OCI-M2 (cell line): Measurements from ENCODE around the gene RELN.
"Not testable (repeated sequence)": the region's sequence is repeated elsewhere in the genome, so short reads cannot be mapped to it uniquely, and the experiment has no call there.

Experiments
- DNase-seq: peaks from one replicate; lab custom pipeline; 2025; ENCODE audit not compliant: unreplicated experiment; lab: John Stamatoyannopoulos, UW

The RELN gene

DNA sequence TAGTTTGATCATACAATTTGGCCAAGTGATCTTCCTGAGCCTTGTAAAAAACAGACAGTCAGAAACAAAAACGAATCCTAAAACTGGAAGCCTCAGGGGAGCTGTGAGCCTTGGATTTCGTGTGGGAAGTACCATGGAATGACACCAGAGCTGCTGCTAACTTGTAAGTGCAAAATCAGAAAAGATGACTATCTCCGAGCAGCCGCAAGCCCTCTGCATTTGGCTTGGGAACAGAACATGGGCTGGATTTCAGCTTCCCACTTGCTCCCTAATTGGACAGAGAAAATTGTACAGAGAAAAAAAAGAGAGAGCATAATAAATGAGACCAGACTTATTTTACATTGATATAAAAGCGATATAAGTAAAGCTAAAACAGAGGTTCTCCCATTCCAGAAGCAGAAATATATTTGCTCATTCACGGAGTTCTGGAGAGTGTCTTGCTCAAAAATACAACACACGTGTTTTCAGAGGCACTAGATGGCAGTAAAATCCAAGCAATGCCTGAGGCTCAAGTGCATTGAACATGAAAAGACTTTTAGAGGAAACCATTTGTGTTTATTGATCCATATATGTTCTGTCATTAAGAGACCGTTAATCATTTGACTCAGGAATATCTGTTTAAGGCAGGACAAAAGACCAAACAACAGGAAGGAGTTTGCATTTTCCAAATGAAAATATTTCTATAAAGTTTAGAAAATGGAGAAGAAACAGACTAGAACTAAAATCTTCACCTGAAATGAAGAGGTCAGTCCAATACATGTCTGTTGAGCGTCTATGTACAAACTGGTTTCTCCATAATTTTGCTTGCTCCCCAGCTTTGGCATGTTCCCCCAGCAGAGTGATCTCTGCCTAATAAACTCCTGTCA lies 465.2 kb downstream of the RELN start:
- no peak for DNase-seq

DNA sequence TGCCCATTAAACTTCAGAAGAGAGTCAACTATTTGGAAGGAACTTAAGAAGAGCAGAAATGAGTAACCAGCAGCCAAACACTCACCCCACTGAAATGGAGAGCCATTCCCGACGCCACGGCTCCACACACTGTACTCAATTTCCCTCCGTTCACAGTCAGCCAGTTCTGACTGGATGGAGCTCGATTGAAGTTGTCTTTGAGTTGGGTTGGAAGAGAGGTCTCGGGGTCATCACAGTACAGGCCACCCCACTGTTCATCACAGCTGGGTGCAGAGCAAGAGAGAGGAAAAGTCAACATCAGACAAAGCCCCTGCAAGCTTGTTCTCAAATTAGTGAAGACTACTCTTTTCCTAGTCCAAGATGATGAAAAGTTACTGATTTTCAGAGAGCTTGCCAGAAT lies 467.5 kb downstream of the RELN start:
- no peak for DNase-seq

DNA sequence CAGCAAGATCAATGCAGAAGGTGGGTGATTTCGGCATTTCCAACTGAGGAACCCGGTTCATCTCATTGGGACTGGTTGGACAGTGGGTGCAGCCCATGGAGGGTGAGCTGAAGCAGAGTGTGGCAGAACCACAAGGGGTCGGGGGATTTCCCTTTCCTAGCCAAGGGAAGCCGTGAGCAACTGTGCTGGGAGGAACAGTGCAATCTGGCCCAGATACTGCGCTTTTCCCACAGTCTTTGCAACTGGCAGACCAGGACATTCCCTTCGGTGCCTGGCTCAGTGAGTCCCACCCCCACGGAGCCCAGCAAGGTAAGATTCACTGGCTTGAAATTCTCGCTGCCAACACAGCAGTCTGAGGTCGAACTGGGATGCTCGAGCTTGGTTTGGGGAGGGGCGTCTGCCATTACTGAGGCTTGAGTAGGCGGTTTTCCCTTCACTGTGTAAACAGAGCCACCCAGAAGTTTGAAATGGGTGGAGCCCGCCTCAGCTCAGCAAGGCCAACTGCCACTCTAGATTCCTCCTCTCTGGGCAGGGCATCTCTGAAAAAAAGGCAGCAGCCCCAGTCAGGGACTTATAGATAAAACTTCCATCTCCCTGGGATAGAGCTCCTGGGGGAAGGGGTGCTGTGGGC lies 484.8 kb downstream of the RELN start:
- DNase-seq: peak; percentile 36

DNA sequence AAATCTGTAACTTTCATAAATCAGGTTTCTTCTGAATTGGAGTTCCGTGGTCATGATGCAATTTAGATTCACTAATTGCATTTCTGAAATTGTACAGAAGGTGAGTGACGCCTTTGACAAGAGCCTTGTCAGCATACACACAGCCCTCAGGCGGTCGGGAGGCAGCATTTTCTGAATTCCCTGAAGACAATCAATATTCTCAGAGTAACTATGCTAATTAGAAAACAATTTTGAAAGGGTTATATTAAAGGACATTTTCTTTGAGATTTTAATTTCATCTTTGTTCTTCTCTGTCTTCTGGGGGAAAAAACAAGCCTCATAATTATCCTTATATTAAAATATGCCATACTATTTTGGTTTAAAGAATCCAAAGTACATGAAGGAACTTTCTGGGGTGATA lies 488.3 kb downstream of the RELN start:
- DNase-seq: no peak

- no peak for DNase-seq
These were observed 489.5 kb downstream of the RELN start for GRCh38 chr7:103499976-103500375.

DNA sequence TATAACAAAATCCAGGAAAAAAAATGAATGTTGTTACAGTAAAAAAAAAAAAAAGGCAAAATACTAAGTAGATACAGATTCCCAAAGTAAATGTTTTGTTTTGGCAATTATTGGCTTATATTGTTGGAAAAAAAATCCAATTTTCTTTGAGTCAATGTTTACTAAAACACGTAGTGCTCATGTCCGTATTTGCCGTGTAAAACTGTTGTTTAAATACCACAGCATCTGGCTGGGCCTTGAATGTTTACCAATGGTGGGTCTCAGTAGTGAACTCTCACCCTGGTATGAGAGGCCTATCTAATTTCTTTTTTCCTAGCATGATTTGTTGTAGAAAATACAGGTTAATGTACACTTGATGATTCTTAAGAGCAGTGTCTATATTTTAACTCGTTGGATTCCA lies 502.0 kb downstream of the RELN start:
- DNase-seq: no peak

DNA sequence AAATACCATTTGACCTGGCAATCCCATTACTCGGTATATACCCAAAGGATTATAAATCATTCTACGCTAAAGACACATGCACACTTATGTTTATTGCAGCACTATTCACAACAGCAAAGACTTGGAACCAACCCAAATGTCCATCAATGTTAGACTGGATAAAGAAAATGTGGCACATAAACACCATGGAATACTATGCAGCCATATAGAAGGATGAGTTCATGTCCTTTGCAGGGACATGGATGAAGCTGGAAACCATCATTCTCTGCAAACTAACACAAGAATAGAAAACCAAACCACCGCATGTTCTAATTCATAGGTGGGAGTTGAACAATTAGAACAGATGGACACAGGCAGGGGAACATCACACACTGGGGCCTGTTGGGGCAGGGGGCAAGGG lies 502.6 kb downstream of the RELN start:
- not testable (repeated sequence) for DNase-seq

GRCh38 chr7:103480771-103481170 lies 508.7 kb downstream of the RELN start:
- DNase-seq: no peak

DNA sequence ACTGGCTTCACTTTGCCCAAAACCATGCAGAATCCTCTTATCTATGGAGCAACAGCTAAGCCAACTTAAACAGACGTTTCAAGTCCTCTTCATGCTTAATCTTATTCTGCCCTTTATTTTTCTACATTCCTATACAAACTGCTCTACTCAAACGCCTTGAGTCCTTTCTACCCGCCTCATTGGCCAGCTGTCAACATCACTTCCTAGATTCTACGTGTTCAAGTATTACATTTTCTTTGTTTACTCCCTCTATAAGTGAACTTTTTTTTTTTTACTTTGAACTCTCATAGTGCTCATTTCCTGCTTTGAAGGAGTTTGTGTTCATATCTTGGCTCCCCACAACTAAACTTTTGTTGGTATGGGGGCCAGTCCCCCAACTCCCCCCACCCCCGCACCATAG lies 514.5 kb downstream of the RELN start:
- peak; percentile 24 for DNase-seq

- no peak for DNase-seq
These were observed 520.1 kb downstream of the RELN start for GRCh38 chr7:103469095-103469948.

- DNase-seq: no peak
These were observed 522.6 kb downstream of the RELN start for GRCh38 chr7:103466814-103467213.

DNA sequence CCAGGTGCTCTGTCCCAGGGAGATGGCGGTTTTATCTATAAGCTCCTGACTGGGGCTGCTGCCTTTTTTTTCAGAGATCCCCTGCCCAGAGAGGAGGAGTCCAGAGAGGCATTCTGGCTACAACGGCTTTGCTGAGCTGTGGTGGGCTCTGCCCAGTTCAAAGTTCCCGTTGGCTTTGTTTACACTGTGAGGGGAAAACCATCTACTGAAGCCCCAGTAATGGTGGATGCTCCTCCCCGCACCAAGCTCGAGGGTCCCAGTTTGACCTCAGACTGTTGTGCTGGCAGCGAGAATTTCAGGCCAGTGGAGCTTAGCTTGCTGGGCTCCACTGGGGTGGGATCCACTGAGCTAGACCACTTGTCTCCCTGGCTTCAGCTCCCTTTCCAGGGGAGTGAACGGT lies 527.1 kb downstream of the RELN start:
- no peak for DNase-seq

DNA sequence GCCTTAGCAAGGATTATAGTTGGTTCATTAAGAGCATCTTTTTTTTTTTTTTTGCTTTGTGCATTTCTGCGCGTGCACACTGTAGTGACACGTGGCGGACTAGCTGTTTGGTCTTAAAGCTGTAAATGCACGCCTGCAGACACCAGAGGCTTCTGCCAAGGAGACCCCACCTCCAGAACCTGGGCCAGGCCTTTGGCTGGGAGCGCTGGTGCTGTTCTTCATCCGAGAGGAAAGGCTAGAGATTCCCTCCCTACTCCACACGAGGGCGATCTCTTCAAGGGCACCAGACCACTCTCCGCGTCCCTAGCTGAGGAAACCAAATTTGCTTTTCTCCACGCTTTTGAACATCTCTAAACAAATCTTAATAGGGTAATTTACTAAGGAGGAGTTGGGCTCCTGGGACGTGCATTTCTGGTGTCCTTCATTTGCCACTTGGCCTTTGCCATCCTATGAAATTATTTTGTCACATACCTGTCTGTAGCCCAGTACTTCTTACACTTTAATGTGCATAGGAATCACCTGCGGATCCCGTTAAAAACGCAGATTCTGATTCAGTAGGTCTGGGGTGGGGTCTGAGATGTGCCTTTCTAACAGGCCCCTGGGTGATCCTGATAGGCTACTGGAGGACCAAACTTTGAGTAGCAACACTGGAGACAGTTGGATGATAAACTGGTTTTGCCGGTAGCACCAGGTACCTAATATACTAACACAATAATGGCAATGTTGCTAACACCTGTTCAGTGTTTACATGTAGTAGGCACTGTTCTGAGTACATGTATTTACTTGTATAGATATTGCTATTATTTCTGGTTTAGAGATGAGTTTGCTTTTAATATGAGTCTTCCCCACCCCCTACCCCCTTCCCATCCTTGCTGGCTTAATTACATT lies 542.1 kb downstream of the RELN start:
- DNase-seq: peak; percentile 19

GRCh38 chr7:103446049-103446520 lies 543.4 kb downstream of the RELN start, which contains the start of gene SLC26A5:
Gene SLC26A5 (minus strand): TSS chr7:103446207. CDS start chr7:103421514, 24,693 bp downstream.
- no peak for DNase-seq

DNA sequence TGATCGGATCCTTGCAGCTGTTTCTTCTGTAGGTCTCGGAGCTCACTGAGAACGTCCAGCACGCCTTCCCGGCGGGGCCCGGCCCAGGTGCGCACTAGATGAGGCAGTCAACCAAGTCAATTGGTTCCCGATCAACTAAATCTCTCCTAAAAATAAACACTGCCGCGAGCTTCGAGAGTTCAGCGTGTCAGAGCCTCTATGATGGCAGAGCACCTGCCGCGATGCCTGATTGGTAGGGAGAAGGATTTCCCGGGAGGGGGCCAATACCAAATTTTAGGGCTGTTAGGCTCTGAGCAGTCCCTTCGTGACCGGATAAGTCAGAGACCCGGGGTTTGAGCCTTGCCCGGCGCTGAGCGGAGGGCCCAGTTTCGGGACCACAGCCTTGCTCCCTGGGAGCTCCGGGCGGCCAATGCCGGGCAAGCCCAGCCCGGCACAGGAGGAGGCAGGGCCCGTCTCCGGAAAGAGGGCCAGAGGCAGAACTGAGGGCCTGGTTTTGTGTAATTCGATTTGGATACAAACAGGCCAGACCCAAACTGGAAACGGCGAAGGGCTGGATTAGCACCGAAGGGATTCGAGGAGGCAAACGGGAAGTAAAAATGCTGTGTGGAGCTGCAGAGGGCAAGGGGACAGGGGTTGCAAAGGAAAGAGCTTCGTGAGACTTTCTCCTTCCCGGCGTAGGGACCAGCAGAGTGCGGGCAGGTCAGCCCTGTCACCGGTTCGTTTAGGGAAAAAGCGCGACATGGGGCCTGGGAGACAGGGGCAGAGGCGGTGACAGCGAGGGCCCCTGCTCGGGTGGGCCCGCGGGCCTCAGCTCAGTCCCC lies 544.0 kb downstream of the RELN start:
- no peak for DNase-seq

DNA sequence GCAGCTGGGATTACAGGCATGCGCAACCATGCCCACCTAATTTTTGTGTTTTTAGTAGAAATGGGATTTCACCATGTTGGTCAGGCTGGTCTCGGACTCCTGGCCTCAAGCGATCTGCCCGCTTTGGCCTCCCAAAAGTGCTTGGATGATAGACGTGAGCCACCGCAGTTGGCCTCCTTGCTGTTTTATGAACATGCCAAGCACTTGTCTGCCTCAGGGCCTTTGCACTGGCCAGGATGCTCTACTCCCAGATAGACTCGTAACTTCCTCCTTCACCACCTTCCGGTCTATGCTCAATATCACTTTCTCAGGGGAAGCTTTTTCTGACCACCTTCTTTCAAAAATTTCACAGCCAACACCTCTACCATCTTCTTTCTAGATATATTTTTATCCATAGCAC lies 549.8 kb downstream of the RELN start:
- no peak for DNase-seq

DNA sequence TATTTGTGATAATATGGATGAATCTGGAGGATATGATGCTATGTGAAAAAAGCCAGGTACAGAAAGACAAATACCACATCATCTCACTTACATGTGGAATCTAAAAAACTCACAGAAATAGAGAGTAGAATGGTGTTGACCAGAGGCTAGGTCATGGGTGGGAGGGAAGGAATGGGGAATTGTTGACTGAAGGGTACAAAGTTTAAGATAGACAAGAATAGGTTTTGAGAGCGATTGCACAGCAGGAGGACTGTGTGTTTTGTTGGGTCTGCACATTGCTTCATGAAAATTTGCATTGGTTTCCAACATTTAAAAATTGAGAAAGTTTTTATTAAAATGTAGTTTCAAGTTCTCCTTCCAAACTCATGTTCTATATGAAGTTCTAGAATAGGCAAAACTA lies 551.8 kb downstream of the RELN start:
- DNase-seq: no peak

DNA sequence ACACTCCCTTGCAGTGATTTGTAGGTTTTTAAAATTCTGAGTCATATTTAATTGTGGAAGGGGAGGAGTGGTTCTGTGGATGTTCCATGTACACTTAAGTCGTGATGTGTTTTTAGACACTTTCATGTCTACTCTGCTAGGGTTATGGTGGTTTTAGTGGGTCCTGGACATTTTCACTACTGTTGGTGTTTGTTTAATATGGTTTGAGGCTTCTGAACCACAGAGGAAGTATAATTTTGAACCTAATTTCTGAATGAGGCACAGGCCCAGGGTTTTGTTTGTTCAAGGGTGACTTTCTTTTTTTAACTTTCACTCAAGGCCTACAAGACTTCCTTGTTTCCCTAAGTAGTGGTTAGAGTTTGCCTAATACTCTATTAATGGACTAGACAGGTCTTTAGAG lies 556.7 kb downstream of the RELN start:
- no peak for DNase-seq

GRCh38 chr7:103425177-103425576 lies 564.3 kb downstream of the RELN start:
- DNase-seq: no peak
